GM21367 (cell line): Measurements from ENCODE around the gene CADM1.

Source experiments
- ATAC-seq: cut with Tn5 transposase; IDR thresholded peaks from one replicate; pipeline ENCODE4 v1.9.1; 2021; ENCODE audit not compliant: unreplicated experiment

CADM1 gene

DNA sequence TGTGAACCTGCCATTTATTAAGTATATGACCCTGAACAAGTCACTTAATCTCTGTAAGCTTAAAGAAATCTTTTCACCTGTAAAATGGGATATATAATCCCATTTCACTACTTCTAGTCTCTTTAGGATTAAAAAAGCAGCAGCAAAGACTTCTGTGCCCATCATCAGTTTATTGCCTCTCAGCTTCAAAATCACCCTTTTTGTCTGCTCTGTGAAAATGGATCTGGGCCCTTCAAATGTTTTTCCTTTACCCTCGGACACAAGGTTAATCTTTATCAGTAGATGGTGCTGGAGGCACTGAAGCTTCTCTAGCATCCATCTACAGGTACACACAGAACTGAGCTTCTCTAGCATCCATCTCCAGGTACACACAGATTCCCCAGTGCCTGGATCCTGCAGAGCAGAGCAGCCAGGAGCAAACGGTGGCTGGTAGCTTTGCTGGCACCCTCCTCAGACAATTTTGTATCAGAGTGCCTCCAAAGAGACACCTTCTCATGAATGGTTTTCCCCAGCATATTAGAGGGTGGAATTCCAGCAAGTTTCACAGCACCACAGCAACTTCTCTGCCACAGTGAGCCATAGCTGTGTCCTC is 56.8 kb downstream of the CADM1 start:
- ATAC-seq, result no peak

DNA sequence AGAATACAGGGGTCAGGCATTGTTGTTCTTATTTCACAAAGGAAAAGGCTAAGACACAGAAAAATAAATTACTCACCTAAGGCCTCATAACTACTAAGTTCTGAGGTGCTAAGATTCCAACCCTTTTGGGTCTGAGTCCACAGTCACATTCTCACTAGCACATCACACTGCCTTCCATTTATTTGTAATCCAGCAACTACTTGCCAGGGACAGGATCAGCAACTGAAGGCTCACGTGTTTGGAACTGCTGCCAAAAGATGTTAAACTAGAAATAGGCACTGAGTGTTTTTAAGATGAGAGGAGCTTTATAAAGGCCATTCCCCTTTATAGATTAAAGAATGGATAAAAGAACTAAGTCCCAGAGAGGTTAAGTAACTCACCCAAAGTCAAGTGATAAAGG is 58.0 kb downstream of the CADM1 start:
- ATAC-seq, result no peak

DNA sequence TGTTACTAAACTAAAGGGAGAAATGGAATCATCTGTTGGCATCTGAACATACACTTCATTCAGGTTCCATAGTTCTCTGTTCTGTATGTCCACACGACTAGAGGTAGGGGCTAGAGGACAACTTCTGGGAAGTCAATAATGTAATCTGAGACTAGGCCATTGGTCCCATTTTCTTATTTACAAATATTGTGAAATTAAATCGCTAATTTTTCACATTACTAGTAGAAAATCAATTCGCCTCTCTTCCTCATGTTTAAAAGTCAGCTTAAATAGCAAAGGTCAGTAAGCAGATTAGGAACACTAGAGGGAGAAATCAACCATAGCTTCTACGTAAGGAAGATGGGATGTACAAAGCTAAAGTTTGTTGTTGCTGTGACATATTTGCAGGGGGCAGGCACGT is 59.7 kb downstream of the CADM1 start:
- ATAC-seq, result no peak

DNA sequence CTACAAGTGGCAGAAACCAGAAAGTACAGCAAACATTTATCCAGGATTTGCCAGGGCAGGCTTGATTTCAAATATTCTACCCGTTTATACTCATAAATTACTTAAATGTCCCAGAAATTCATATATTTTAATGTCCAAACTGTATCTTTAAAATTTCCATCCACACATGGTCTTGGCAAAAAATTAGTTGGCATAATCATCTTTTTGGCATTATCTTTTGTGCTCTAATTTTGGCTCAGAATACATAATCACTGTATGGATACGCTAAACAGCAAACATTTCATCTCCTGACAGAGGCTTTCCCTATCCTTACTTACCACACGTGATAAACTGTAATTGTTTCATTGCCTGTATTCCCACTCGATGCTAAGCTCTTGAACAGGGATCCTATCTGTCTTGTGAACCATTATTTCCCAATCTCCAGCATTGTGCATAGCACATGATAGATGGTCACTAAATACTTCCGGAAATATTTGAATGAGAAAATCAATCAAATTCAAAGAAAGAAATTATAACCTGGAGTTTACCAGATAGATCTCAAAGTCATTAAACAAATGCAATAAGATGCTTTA is 64.2 kb downstream of the CADM1 start:
- no peak for ATAC-seq

DNA sequence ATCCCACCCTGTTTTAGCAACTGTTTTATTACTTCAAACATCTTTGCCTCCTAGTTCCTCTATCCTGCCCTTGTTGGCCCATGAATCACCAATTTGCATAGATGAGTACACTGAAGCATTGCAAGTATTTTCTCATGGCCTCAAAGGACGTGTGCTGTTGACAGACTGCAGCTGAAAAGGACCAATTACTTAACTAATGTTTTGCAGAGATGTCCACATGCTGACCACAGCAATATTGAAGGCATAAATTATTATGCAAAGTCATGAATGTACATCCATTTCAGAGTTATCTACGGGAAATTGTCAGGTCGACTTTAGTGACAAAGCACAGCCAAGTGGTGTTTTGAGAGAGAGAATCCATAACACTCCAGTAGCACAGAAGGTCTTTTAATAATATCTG is 64.8 kb downstream of the CADM1 start:
- no peak for ATAC-seq

DNA sequence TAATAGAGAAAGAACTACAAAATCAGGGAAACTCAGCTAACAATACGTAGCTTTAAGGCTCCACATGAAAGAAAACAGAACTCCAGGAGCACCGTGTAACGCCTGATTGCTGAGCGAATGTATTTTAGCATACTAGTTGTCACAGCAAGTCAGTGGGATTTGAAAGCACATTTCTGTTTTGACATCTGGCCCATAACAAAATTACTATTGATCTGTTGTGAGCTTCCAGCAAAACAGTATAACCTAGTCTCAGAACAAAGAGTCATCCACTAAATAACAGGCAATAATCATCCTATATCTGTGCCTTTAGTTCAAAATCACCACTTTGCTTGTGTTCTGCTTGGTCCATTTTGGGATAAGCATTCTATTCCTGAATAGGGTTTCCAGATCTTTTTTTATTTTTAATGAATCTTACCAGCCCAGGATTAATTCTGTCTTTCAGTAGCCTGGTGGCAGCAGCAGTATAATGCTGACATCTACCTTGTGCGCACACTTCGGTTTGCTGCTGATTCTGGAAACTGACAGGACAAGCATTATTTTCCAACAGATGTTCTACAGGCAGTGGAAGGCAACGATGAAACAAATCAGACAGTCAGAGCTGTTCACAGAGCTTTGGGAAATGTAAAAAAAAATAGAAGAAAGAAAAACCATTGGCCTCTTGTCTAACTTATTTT is 66.2 kb downstream of the CADM1 start:
- ATAC-seq, result no peak

DNA sequence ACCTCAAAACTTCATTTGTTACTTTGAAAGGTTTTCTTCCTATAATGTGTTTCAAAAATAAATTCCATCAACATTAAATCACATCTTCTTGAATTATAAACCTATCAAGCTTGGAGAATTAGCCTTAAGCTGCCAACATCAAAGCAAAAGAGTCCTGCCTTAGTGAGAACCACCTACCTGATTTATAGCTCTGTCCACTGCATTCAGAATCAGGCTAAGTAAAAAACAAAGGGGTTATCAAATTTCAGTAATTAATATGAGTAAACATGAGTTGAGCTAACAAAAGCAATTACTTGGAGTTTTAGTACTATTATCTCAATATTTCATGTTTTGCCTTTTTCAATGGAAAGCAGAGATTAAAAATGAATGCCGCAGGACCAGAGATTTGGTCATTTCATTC is 73.9 kb downstream of the CADM1 start:
- no peak for ATAC-seq

DNA sequence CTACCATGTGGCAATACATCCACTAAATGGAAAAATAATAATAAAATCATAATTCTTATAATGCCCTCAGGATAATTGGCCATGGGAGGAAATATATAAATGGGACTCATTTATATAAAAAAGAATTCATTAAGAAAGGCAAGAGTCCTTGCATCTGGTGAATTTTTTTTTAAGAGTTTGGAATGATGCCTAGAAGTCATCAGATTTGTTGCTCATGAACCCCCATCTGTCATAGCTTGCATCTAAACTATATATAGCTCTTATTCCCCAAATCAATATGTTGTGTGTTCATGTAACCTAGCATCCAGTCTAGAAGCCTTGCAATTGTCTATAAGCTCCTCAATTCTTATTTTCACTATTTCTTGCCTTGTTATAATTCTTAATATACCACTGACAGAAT is 75.9 kb downstream of the CADM1 start:
- ATAC-seq, result no peak

DNA sequence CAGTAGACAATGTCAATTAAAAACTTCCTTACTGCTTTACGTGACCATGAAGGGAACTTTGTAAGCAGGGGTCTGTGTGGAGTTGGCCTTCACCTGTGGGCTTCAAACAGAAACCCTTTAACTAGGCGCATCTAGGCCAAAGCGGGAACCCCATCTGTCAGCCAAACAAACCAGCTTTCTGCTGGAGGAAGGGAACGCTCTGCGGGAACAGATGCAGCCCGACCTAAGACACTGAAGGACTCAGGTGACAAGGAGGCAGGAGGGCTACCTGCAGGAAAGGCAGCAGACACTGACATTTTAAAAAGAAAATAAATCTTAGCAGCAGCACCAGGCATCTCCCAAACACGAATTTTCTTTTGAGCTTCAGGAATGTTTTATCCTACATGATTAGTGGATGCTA is 78.4 kb downstream of the CADM1 start:
- ATAC-seq, result no peak

DNA sequence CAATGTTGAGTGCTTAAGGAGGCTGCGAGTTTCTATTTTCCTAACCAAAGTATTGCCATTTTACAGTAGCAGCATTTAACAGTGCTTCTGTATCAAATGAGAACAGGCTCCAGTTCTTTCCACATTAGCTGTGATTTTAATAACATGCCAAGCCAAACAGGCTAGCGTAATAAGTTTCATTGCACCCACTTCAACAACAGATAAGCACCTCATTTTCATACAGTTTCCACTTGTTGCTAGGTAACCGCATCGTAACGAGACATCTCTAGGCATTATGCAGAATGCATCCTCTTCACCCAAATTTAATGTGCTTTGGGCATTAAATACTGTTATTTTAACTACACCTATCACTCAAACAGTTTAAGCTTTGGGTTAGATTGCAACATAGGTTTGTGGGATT is 79.0 kb downstream of the CADM1 start:
- no peak for ATAC-seq

DNA sequence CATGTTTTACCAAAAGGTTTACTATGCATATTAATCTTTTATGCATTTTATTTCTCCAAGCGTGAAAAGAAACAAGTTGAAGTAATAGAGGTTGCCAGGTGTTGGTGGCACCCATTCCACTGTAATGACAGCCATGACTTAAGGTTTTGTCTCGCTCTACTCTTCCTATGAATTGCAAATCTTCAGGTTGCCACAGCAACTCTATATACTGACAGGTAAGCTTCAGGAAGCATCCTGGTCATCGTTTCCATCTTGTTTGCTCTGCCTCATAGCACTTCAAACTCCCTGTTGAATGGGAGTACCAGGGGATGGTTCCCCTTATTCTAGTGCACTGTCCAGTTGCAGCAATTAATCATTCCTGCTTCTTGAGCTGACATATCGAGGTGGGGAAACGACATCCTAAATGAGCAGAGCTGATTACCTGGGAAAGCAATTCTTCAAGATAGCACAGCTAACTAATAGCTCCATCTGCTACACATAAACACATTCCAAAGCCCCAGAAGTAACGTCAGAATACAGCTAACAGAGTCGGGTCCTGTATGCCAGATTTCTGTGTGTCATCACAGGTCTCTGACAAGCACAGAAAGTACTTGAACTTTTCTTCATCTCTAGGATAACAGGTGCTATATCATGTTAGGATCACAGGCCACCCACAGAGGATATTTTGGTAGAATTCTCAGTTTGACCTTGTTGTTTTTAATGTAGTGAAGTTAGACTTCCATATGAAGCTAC is 80.3 kb downstream of the CADM1 start:
- ATAC-seq, result no peak

DNA sequence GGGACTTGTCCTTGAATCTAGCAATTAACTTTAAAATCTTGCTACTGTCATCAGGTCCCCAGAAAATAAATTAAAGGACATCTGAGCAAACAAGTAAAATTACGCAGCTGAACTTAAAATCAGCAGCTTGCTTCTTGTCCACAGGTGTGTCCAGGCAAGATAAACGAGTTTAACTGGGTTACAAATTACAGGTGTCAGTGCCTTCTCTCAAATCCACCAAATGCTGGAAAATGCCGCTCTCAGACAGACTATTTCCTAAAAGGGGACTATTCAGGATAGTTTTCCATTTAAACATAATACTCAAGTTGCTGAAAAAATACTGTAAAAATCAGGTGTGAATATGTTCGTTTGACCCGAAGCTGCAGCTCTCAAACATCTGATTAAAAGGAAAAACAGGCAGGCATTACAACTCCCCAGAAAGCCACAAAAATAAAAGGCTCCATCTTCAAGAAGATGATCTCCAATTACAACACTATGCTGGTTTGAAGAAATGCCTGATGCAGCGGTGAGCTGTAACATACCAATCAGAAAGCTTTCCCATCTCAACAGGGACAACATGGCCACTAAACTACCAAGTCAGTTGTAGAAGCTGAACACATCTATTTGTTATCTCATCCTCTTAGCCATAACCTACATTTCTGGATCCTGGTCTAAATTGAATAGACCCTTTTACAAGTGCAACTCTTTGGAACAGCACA is 82.1 kb downstream of the CADM1 start:
- ATAC-seq, result no peak

DNA sequence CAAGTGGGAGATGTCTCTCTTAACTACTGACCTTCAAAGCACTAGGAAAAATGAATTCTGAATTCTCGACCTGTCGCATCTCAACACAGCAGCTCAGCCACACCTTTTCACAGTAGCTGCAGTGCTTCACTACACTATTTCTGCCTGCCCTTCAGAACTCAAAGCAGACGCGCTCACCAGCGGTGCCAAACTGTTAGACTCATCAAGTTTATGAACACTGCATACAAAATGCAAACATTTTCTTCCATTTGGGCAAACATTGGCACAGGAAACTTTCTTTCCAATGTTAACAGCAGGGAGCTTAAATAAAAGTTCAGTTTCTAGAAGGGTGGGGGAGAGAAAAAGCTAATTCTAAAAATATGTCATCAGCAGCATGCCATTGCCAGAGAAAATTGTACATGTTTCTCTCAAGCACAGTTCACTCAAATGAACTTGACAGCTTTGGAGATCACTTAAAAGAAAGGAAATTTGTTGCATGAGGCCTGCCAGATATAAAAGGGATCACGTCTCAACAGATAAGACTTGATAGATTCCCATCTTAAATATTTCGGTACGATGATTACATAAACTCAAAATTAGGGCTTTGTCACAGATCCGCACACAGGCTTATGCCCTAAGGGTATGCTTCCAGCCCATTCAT is 82.7 kb downstream of the CADM1 start:
- no peak for ATAC-seq

DNA sequence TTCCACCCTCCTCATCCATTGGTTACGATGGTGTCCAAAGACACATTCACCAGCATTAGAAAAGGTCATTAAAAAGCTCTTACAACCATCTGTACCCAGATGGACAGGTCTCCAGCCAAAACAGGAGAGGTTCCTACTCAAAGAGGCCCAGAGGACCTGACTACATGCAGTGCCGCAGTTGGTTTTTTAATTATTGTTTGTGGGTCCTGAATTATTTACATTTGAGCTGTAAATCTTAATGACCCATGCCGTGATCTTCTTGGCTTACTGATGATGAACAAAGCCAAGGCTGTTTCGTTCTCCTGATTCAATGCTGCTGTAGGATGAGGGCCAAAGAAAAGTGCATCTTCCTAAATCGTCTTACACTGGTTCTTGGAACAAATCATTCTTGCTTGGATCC is 83.7 kb downstream of the CADM1 start:
- no peak for ATAC-seq

DNA sequence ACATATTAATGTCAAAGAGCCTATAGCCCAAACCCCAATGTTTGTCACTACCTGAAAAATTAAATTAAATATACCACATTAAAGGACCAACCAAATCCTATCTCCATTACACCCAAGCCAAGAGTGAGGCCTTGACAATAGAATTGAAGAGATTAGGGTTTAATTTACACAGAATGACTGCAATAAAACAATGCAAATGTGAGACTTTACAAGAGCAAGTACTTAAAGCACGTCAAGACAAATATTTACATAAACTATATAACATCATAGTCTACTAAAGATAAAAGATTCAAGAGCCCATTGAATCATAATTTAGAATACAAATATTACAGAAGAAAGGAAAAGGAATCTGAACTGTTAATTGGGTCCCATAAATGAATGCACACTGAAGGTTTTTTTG is 85.6 kb downstream of the CADM1 start:
- ATAC-seq, result no peak

DNA sequence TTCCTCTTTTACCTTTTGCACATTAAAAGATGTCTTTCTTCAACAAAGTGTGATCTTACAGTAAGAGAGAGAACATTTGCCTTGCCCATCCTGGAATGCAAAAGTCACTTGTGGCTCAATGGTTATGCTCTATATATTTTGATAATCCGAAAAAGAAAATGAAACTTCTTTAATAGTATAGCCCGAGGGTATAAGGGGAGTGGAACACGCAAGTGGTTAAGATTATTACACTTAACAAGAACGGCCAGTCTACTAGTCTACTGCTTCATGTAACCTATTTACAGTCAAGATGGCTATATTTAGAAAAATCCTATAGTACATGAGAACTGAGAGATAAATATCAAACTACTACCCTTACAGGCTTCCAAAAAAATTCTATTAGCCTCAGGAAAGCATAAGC is 86.1 kb downstream of the CADM1 start:
- ATAC-seq, result no peak

DNA sequence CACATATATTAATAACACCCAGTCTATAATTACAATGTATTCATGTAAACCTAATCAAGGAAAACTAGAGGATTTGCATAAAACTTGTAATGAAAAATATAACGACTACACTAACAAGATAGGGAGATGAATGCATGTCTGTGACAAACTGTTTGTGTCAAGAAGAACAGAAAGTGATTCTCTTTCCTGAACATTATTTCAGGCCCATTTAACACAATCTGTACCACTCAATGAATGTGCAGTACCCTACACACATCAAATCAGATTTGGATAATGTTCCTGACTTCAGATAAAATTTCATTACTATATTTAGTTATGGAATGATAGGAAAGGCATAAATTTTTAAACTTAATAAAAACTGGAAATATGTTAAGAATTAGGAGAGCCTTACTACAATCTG is 93.1 kb downstream of the CADM1 start:
- no peak for ATAC-seq

DNA sequence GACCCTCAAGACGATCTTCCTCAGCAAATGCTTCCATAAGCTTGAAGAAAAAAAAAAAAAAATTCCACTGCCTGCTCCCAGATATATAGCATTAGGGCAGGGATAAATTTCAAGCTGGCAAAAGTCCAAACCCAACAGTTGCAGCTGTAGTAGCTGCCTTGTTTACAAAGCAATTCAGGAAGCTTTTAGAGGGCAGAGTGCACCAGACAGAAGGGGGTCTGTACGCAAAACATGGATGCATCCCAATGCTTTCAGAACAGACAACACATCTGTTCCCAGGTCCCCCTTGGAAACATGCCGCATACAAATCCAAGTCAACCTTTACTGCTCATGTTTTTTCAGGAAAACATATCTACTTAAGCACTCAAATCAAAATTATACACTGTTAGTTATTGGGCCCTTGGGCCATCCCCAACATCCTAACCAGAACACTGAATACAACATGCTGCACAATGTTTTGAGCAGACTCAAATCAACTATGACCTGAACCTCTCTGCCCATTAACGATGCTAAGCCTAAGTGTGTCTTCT is 94.5 kb downstream of the CADM1 start:
- no peak for ATAC-seq

DNA sequence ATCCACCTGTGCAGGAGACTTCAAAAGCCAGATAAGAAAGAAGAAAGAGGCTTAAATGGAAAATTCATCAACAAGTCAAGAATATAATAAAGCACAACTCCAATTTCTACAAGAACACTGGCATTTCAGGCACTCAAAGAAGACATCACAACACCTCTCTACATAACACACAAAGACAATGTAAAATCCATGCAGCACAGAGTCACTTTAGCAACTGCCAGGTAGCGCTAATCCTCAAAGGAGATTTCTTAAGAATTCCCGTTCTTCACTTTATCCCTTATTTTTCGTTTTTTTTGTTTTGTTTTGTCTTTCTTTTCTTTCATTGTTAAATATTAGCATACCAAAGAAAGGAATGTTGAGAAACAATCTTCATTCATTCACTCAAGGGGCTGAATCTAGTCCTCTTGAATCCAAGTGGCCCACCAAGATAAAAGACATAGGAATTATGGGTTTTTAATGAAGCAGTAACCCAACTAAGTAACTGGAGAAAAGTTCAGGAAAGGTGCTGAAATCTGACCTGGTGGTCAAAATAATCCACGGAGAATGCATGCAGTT is 95.0 kb downstream of the CADM1 start:
- ATAC-seq, result no peak

DNA sequence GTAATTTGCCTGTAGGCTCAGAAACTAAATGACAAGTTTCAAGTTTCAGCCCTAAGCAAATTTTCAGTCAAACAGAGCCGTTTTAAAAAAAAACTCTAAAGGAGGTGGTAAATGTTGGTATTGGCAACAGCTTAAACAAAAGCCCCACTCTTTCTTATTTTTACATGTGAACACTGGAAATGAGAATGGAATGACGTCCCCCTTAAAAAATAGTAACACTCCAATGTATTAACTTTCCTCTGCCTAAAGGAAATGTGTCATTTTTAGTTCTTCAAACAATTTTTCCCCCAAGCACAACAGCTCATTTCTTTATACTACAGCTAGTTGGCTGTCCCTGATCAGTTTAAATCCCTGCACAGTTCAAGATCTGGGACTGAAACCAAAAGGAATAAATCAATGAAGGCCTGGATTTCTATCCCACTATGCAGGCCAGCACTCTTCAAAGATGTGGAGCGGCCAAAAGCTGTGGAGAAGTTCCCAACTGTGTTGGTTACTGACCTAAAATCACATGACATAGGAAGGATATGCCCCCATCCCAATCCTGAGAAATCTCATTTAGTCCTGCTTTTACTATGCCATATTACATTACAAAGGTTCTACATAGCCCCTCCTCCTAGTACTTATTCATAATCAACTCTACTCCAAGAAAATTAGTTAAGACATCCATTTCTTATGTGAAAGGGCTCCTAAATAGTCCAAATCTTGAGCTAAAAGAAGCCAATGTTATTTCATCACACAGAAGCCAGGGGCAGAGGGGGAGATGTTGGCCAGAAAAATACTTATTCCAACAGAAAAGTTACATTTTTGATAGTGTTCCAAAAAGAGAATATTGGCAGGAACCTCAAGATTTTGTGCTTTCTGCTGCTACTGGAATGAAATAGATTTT is 95.9 kb downstream of the CADM1 start:
- no peak for ATAC-seq
